Measurements from ENCODE around the gene UFSP1.
A peak's percentile ranks its signal among the peaks of the same experiment; 100 is the strongest.

The UFSP1 gene

DNA sequence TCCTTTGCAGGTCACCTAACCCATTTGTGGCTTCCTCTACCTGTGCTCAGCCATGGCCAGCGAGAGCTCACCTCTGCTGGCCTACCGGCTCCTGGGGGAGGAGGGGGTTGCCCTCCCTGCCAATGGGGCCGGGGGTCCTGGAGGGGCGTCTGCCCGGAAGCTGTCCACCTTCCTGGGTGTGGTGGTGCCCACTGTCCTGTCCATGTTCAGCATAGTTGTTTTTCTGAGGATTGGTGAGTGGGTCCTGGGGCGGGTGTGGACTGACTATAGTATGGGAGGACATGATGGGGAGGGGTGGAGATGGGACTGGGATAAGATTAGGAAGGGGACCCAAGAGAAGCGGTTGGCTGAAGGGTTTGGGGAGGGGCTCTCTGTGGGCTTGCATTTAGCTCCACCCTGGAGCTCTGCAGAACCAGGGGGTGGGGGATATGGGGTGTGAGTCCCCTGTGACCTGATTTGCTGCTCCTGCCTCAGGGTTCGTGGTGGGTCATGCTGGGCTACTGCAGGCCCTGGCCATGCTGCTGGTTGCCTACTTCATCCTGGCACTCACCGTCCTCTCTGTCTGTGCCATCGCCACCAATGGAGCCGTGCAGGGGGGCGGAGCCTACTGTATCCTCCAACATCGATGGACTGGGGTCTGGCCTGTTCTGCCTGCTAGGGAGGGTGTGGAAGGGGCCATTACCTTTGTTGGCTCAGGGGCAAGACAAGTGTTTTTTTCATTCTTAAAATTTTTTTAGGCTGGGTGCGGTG is 35.2 kb downstream of the UFSP1 start:
- DNase-seq = no peak

DNA sequence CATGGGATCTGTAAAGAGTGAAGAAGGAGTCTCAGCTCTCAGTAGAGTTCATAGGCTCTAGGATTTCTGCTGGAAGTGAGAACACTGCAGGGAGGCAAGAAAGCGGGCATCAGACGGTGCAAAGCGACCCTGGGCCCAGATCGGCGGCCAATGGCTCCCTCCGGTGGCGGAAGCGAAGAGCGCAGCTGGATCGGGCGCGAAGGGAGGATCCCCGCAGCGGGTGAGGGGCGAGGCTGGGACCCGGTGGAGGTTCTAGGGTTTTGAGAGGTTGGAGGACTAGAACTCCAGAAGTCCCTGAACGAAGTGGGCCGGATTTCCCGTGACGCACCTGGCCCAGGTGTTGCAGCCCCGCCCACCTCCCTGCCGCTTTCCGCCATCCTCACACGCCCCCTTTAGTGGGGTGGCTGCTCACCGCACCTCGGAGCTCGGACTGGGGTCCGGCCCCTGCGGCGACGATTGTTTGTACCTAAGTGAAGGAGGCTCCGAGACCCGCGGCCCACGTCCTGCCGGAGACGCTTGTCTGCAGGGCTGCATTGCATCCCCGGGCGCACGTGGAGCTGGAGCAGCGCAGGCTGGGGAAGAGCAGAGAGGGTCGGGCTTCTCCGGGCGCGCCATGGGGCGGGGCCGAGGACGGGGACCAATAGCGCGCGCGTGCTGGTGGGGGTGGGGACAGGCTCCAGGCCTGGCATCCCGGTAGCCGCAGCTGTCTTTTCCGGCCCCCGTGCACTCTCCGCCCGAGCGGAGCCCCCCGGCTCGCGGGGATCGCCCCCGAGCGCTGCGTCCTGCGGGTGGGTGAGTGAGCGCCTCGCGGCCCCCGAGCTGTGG is 37.3 kb downstream of the UFSP1 start, which contains the start of gene SLC12A9:
Gene SLC12A9 (plus strand): TSS at position 666 of the 825 bp plus-strand sequence. CDS start 1,485 bp downstream, outside the sequence.
- DNase-seq = peak; percentile 80 to 86

DNA sequence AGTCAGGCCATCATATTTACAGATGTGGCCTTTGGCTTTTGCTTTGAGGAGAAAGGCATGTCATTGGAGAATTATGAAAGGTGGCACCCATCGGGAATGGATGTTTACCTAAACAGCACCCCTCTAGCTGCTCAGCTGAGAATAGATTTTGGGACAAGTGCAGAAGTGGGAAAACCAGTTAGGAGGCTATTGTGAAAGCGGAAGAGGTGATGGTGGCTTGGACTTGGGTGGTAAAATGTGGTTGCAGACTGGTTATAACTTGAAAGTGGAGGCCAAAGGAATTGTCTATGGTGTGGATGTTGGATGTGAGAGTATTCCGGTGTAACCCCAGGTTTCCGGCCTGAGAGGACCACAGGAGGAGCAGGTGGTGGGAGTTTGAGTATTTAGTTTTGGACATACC is 42.2 kb downstream of the UFSP1 start:
- DNase-seq = no peak

DNA sequence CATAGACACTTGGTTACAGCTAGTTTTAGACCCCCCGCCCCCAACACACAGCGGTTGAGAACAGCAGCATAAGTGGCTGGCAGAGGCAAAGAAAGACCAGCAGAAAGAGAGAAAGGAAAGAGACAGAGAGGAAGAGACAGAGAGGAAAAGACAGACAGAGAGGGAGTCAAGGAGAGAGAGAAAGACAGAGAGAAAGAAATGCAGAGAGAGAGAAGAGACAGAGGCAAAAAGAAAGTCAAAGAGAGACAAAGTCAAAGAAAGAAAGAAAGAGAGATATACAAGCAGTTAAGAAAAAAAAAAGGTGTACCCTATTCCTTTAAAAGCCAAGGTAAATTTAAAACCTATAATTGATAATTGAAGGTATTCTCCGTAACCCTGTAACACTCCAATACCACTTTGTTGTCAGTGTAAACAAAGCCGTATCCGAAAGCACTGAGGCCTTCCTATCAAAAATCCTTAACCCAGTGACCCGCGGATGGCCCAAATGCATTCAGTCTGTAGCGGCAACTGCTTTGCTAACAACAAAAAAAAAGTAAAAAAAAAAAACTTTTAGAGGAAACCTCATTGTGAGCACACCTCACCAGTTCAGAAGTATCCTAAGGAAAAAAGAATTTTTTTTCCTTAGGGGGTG is 48.9 kb downstream of the UFSP1 start:
- DNase-seq = no peak

DNA sequence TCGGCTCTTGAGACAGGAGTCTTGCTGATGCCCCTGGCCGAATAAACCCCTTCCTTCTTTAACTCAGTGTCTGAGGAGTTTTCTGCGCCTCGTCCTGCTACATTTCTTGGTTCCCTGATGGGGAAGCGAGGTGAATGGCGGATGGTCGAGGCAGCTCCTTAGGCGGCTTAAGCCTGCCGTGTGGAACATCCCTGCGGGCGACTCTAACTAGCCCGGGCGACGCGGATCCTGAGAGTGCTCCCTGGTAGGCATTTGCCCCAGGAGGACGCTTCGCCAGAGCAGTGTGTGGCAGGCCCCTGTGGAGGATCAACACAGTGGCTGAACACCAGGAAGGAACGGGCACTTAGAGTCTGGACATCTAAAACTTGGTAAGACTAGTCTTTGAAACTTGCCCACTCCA is 50.2 kb downstream of the UFSP1 start:
- no peak for DNase-seq

All from hippocampal formation (tissue), 2 donors.